Calu3 (cell line): Measurements from ENCODE around the gene SSTR1. TPM values are rescaled to one million over a fixed set of nuclear protein-coding genes. Genes with fewer than 3 reads are reported as not detected.

ENCODE experiments used
- BruUV-seq: library from RNA; stranded (reverse); fragments of 400-500 nt; replicated peaks from 2 replicates; lab custom pipeline; 2021; lab: Mats Ljungman, UMichigan
- CTCF ChIA-PET: fragments of 300-600 bp; sonication (Branson Sonifier 250); formaldehyde crosslinking; loops from one replicate; lab custom pipeline; 2022; ENCODE audit warnings: antibody characterized with exemption; lab: Charles Lee
- DNase-seq: peaks from one replicate; pipeline ENCODE4 v3.0.0; 2022
- H3K27ac Mint-ChIP-seq: one replicate; pipeline ENCODE4 v1.8.0; 2022; ENCODE audit warnings: mixed read lengths; ENCODE audit not compliant: unreplicated experiment
- H3K27me3 Mint-ChIP-seq: one replicate; pipeline ENCODE4 v1.8.0; 2022; ENCODE audit warnings: mixed read lengths; ENCODE audit not compliant: unreplicated experiment
- H3K36me3 Mint-ChIP-seq: one replicate; pipeline ENCODE4 v1.8.0; 2022; ENCODE audit warnings: mild to moderate bottlenecking, moderate library complexity, mixed read lengths; ENCODE audit not compliant: insufficient read depth, unreplicated experiment
- H3K4me1 Mint-ChIP-seq: one replicate; pipeline ENCODE4 v1.8.0; 2022; ENCODE audit warnings: mild to moderate bottlenecking, low read depth, mixed read lengths; ENCODE audit not compliant: unreplicated experiment
- H3K4me3 Mint-ChIP-seq: one replicate; pipeline ENCODE4 v1.8.0; 2022; ENCODE audit warnings: mild to moderate bottlenecking, low read depth, moderate library complexity, mixed read lengths; ENCODE audit not compliant: unreplicated experiment
- H3K9me3 Mint-ChIP-seq: one replicate; pipeline ENCODE4 v1.8.0; 2022; ENCODE audit warnings: low read depth, mixed read lengths; ENCODE audit not compliant: unreplicated experiment
- CTCF ChIP-seq: fragments of 200-600 bp; IDR thresholded peaks from one replicate; pipeline ENCODE4 v1.8.0; 2022; ENCODE audit warnings: antibody characterized with exemption; ENCODE audit not compliant: unreplicated experiment
- intact Hi-C: fragments of 100-400 bp; cut with micrococcal nuclease; formaldehyde crosslinking; loops from one replicate; pipeline ENCODE4 v1.10.0; 2022; ENCODE audit not compliant: unreplicated experiment
- total RNA-seq: library from RNA; stranded (reverse); gene quantifications from 2 replicates; pipeline ENCODE4 v1.2.3, GENCODE V29; 2022

The SSTR1 gene
- total RNA-seq, 1 experiment from 2014 or later: 0.24 TPM

DNA sequence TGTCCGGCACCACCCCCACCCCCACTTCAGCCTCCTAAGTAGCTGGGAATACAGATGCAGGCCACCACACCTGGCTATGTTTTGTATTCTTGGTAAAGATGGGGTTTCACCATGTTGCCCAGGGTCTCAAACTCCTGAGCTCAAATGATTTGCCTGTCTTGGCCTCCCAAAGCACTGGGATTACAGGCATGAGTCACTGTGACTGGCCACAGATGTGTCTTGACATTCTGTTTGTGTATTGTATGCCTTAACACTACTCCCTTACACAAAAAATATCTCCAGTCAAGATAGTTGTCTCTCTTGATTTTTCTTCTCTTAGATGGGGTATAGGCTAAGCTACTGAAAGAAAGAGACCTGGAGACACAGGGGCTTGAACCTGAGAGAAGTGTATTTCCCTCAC is 30.6 kb downstream of the SSTR1 start:
- no peak for TF ChIP-seq CTCF
- Mint-ChIP-seq H3K4me3 (no peak overlapping the region), H3K27me3 (peaks cover 29% of the 10 kb centered on the region), H3K27ac (no peak overlapping the region), H3K36me3 (no peaks in the 10 kb centered on the region), H3K4me1 (no peaks in the 10 kb centered on the region), H3K9me3 (no peaks in the 10 kb centered on the region)
- BruUV-seq: no TSS peak
- intact Hi-C loops: no loop called here
- no peak for DNase-seq
- CTCF ChIA-PET: no interaction called here

GRCh38 chr14:38238878-38239277 is 31.2 kb downstream of the SSTR1 start:
- Mint-ChIP-seq H3K27ac (no peak overlapping the region), H3K36me3 (no peaks in the 10 kb centered on the region)

GRCh38 chr14:38243696-38244240 is 36.1 kb downstream of the SSTR1 start:
- TF ChIP-seq CTCF: no peak
- no peak overlapping the region for H3K27ac Mint-ChIP-seq
- no peak overlapping the region for H3K4me3 Mint-ChIP-seq
- no peaks in the 10 kb centered on the region for H3K9me3 Mint-ChIP-seq
- CTCF ChIA-PET: interaction anchor here (0.6 kb wide), 1 partner anchor 32 kb away, joined by 3 read pairs; no protein-coding TSS in a partner anchor
- no peak for DNase-seq
- intact Hi-C loops: no loop called here
- no TSS peak for BruUV-seq
- H3K27me3 Mint-ChIP-seq: peaks cover 25% of the 10 kb centered on the region
- no peaks in the 10 kb centered on the region for H3K36me3 Mint-ChIP-seq
- H3K4me1 Mint-ChIP-seq: no peaks in the 10 kb centered on the region

More at GRCh38 chr14:38238878-38239277, 31.2 kb downstream of the SSTR1 start:
- Mint-ChIP-seq H3K4me1 (no peaks in the 10 kb centered on the region), H3K27me3 (peaks cover 25% of the 10 kb centered on the region), H3K4me3 (no peak overlapping the region), H3K9me3 (no peaks in the 10 kb centered on the region)
- TF ChIP-seq CTCF: no peak
- intact Hi-C loops: no loop called here
- no peak for DNase-seq
- no TSS peak for BruUV-seq
- CTCF ChIA-PET: no interaction called here

DNA sequence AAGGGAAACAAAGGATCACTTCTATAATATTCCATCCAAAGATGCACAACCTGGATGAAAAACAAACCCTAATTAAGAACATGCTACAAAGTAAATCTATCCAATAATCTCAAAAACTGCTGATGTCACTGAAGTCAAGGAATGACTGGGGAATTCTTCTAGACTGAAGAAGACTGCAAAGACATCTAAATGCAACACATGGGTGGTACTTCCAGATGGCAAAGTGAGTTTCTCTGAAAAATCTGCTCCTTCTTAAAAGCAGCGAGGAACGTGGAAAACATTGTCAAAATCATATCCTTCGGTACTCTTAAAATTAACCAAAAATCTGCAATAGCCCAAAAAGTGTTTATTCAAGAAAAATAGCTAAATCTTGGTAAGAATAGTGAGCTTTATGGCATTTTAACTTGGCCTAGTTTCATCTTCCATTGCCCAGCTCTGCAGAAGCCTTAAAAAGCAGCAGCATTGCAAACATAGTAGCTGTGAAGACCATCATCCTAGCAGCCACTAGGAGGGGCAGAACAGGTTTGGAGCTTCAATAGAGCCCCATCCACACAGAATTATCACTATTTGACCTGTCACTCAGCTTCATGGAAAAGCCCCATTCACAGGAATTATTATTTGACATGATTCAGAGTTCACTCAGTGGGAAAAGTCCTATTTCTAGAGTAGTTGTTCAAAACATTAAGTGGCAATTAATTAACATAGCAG is 40.8 kb downstream of the SSTR1 start:
- no TSS peak for BruUV-seq

More for the DNA sequence above, 40.8 kb downstream of the SSTR1 start:
- no peak for DNase-seq
- Mint-ChIP-seq H3K4me1 (no peaks in the 10 kb centered on the region), H3K4me3 (no peak overlapping the region), H3K36me3 (no peaks in the 10 kb centered on the region), H3K9me3 (no peaks in the 10 kb centered on the region), H3K27me3 (no peaks in the 10 kb centered on the region), H3K27ac (no peak overlapping the region)
- intact Hi-C loops: no loop called here
- no peak for TF ChIP-seq CTCF
- CTCF ChIA-PET: no interaction called here
